NK-92 (cell line): Measurements from ENCODE around the gene KCNJ1.

ENCODE experiments used
- DNase-seq: peaks from one replicate; lab custom pipeline; 2025; ENCODE audit not compliant: unreplicated experiment; lab: John Stamatoyannopoulos, UW

The KCNJ1 gene

GRCh38 chr11:128825050-128825784 is 41.9 kb downstream of the KCNJ1 start:
- no peak for DNase-seq

- DNase-seq, result no peak
These were observed 42.7 kb downstream of the KCNJ1 start for GRCh38 chr11:128824191-128825049.

- no peak for DNase-seq
These were observed 43.3 kb downstream of the KCNJ1 start for GRCh38 chr11:128823753-128824152.

GRCh38 chr11:128822130-128822529 is 45.0 kb downstream of the KCNJ1 start:
- no peak for DNase-seq

- no peak for DNase-seq
These were observed 45.5 kb downstream of the KCNJ1 start for GRCh38 chr11:128821556-128821955.

GRCh38 chr11:128819198-128819597 is 47.9 kb downstream of the KCNJ1 start:
- DNase-seq, result no peak

- no peak for DNase-seq
These were observed 52.0 kb downstream of the KCNJ1 start for GRCh38 chr11:128814856-128815705.

- no peak for DNase-seq
These were observed 53.4 kb downstream of the KCNJ1 start for GRCh38 chr11:128813729-128814128.

GRCh38 chr11:128810784-128811514 is 56.1 kb downstream of the KCNJ1 start:
- no peak for DNase-seq

GRCh38 chr11:128809128-128809527 is 58.0 kb downstream of the KCNJ1 start:
- DNase-seq, result no peak

GRCh38 chr11:128807909-128808308 is 59.2 kb downstream of the KCNJ1 start:
- DNase-seq, result no peak

- DNase-seq, result no peak
These were observed 60.4 kb downstream of the KCNJ1 start for GRCh38 chr11:128806506-128807261.

- no peak for DNase-seq
These were observed 62.6 kb downstream of the KCNJ1 start for GRCh38 chr11:128804481-128804880.

GRCh38 chr11:128803449-128804245 is 63.4 kb downstream of the KCNJ1 start:
- no peak for DNase-seq

GRCh38 chr11:128803011-128803410 is 64.1 kb downstream of the KCNJ1 start:
- no peak for DNase-seq

GRCh38 chr11:128802358-128802981 is 64.6 kb downstream of the KCNJ1 start:
- no peak for DNase-seq

GRCh38 chr11:128800871-128801417 is 66.2 kb downstream of the KCNJ1 start:
- DNase-seq, result no peak

- DNase-seq, result no peak
These were observed 70.8 kb downstream of the KCNJ1 start for GRCh38 chr11:128796270-128796669.
